A549 (cell line): ENCODE results near the gene CTBP1. TPM values are rescaled to one million over a fixed set of nuclear protein-coding genes. Genes with fewer than 3 reads are reported as not detected.

Experiments used
- ATAC-seq, 2 experiments: fragments of 200-7000 bp in 1 of 2; fragments of >200 bp in 1 of 2; cut with Nextera tagmentation in 1 of 2; cut with Tn5 transposase in 1 of 2; 3 replicates each; pipeline versions ENCODE4 v1.8.0 to v1.9.1; 2018 to 2020; ENCODE audit warnings: mild to moderate bottlenecking in 1 of 2, moderate library complexity in 1 of 2
- CTCF ChIA-PET: fragments of 300-600 bp; sonication (Branson Sonifier 250); formaldehyde crosslinking; extraction: SDS; loops from one replicate; lab custom pipeline; 2021; ENCODE audit warnings: antibody characterized with exemption, inconsistent platforms; lab: Yijun Ruan, JAX
- POLR2A ChIA-PET: fragments of 350-600 bp; formaldehyde crosslinking; extraction: SDS; loops from one replicate; lab custom pipeline; 2021; ENCODE audit warnings: antibody characterized with exemption, inconsistent platforms; lab: Yijun Ruan, JAX
- DNase-seq, 2 experiments: peaks; one replicate each; pipeline versions ENCODE4 v3.0.0 to v3.0.0-alpha.2; 2011 to 2016; ENCODE audit warnings: low read depth in 1 of 2, low spot score in 1 of 2
- FAIRE-seq: peaks from 2 replicates; lab custom pipeline; 2011; peaks lifted over from hg19 to GRCh38; lab: Jason Lieb, UNC
- H3K27ac ChIP-seq, 2 experiments: fragments of >200 bp; sonication (Bioruptor Twin); formaldehyde crosslinking; 3 replicates each; pipeline ENCODE4 v1.5.1; 2016 to 2017
- H3K4me1 ChIP-seq: fragments of >200 bp; sonication (Bioruptor Twin); formaldehyde crosslinking; 3 replicates; pipeline ENCODE4 v1.6.1; 2016
- H3K4me2 ChIP-seq: fragments of >200 bp; sonication (Bioruptor Twin); formaldehyde crosslinking; 3 replicates; pipeline ENCODE4 v1.6.1; 2016
- H3K4me3 ChIP-seq: fragments of >200 bp; sonication (Bioruptor Twin); formaldehyde crosslinking; 3 replicates; pipeline ENCODE4 v1.5.1; 2016
- H3K9me3 ChIP-seq: fragments of >200 bp; sonication (Bioruptor Twin); formaldehyde crosslinking; 3 replicates; pipeline ENCODE4 v1.6.1; 2016
- BCL3 ChIP-seq: fragments of >200 bp; sonication (Bioruptor Twin); formaldehyde crosslinking; IDR thresholded peaks from 3 replicates; pipeline ENCODE4 v1.6.1; 2016
- E2F6 ChIP-seq: IDR thresholded peaks from 2 replicates; pipeline ENCODE4 v1.6.1; 2012; ENCODE audit warnings: low read depth, borderline replicate concordance
- FOSB ChIP-seq: fragments of 250-450 bp; sonication (Bioruptor Pico); IDR thresholded peaks from 2 replicates; pipeline ENCODE4 v1.5.0; 2020; ENCODE audit warnings: mild to moderate bottlenecking, moderate library complexity
- HES2 ChIP-seq: fragments of >200 bp; sonication (Bioruptor Twin); formaldehyde crosslinking; IDR thresholded peaks from 2 replicates; pipeline ENCODE4 v1.6.1; 2016
- JUN ChIP-seq, 2 experiments: fragments of >200 bp; sonication (Bioruptor Twin); formaldehyde crosslinking; IDR thresholded peaks; 2 replicates in 1 of 2; 3 replicates in 1 of 2; pipeline ENCODE4 v1.6.1; 2016 to 2017
- KDM5A ChIP-seq: fragments of 200-600 bp; sonication (generic); IDR thresholded peaks from 2 replicates; pipeline ENCODE4 v1.6.1; 2016; ENCODE audit warnings: antibody characterized with exemption, mild to moderate bottlenecking
- MAFK ChIP-seq: fragments of 450-650 bp; IDR thresholded peaks from 2 replicates; pipeline ENCODE4 v1.6.1; 2014; ENCODE audit not compliant: partially characterized antibody
- MAX ChIP-seq: IDR thresholded peaks from 2 replicates; pipeline ENCODE4 v1.6.1; 2012
- MYC ChIP-seq: IDR thresholded peaks from 2 replicates; pipeline ENCODE4 v1.6.1; 2012; ENCODE audit warnings: mild to moderate bottlenecking, inconsistent platforms, low read length, improper control_type of control experiment, borderline replicate concordance
- PHF8 ChIP-seq: fragments of 200-600 bp; sonication (generic); IDR thresholded peaks from 2 replicates; pipeline ENCODE4 v1.6.1; 2016; ENCODE audit warnings: low read depth, mild to moderate bottlenecking, antibody characterized with exemption, moderate library complexity, borderline replicate concordance
- POLR2A ChIP-seq: IDR thresholded peaks from 2 replicates; pipeline ENCODE4 v1.6.1; 2012; ENCODE audit warnings: mild to moderate bottlenecking, low read length
- RCOR1 ChIP-seq: fragments of 150-350 bp; IDR thresholded peaks from 2 replicates; pipeline ENCODE4 v1.6.1; 2014; ENCODE audit warnings: antibody characterized with exemption, low read length, low read depth
- REST ChIP-seq: fragments of 200-600 bp; sonication (generic); IDR thresholded peaks from 2 replicates; pipeline ENCODE4 v1.6.1; 2016; ENCODE audit warnings: antibody characterized with exemption, mild to moderate bottlenecking, moderate library complexity
- RNF2 ChIP-seq: fragments of 200-600 bp; sonication (generic); IDR thresholded peaks from 2 replicates; pipeline ENCODE4 v1.6.1; 2016; ENCODE audit warnings: low read depth, mild to moderate bottlenecking, antibody characterized with exemption, moderate library complexity, borderline replicate concordance
- SMC3 ChIP-seq: fragments of >200 bp; sonication (Bioruptor Twin); formaldehyde crosslinking; IDR thresholded peaks from 3 replicates; pipeline ENCODE4 v1.6.1; 2018; ENCODE audit warnings: inconsistent platforms
- WGBS: methylation state at CpG from one replicate; pipeline ENCODE4 v1.1.6; 2017; ENCODE audit errors: missing lambda C conversion rate; 5-methylcytosine and 5-hydroxymethylcytosine counted together
- polyA plus RNA-seq, 4 experiments: library from polyadenylated mRNA; depleted of rRNA in 3 of 4; stranded (reverse); fragments of >200 nt; fragmentation: RNase III in 1 of 4; extraction: RNeasy Plus Mini Kit Qiagen cat#74134 plus additional on column Dnase treatment in 1 of 4; gene quantifications; 2 replicates in 3 of 4; 3 replicates in 1 of 4; pipeline ENCODE4 v1.2.3, GENCODE V29; 2011 to 2017

CTBP1 gene
- polyA plus RNA-seq, 2 of the 4 experiments (the other 2 are of a cell fraction) = 43.1 to 93.1 TPM

- FAIRE-seq = no peak
- H3K4me2 ChIP-seq = peak overlapping the region; percentile 98
- no peak for TF ChIP-seq HES2
- TF ChIP-seq, all 56 proteins: peak for 0
- ChIA-PET POLR2A (interaction anchor here (1.3 to 2.6 kb wide), 2 partner anchors 40 to 97 kb away, joined by 3 to 26 read pairs; partner anchors contain the start of gene UVSSA), CTCF (interaction anchor here (0.8 to 2.4 kb wide), 4 partner anchors 9 to 96 kb away, joined by 3 to 8 read pairs (median 3); partner anchors contain the start of gene UVSSA)
- 73% methylated on average over 26 of the region's 39 CpGs for WGBS
- peaks cover 49% of the 10 kb centered on the region for H3K9me3 ChIP-seq
- peak overlapping the region; percentile 99 for H3K4me3 ChIP-seq
- no peak for ATAC-seq
- peaks cover 16% of the 10 kb centered on the region for H3K4me1 ChIP-seq
- peak overlapping the region; percentile 97 to 100 for H3K27ac ChIP-seq
- peak in 1 of 2 experiments; percentile 29 for DNase-seq
These were observed 999 bp upstream of the CTBP1 start for GRCh38 chr4:1249731-1250526.

GRCh38 chr4:1249148-1249730 lies 309 bp upstream of the CTBP1 start:
- Histone ChIP-seq H3K9me3 (peaks cover 44% of the 10 kb centered on the region), H3K4me2 (peak overlapping the region; percentile 98), H3K4me3 (peak overlapping the region; percentile 99), H3K27ac (peak overlapping the region; percentile 97 to 100), H3K4me1 (peaks cover 16% of the 10 kb centered on the region)
- 0% methylated on average over 2 of the region's 86 CpGs for WGBS
- CTCF ChIA-PET = interaction anchor here (1.5 to 2.4 kb wide), 2 partner anchors 19 to 97 kb away, joined by 3 to 8 read pairs; partner anchors contain the start of gene UVSSA
- FAIRE-seq = no peak
- TF ChIP-seq REST (no peak), MYC (no peak; the same call in 1 of the 2 replicates), SMC3 (no peak), MAFK (no peak), FOSB (CRISPR knock-in tag) (no peak), POLR2A (0 out of 2 replicates have a peak, but pooled peaks have one; percentile 39), JUN (IDR thresholded peaks at IDR 0.05) (peak; percentile 32 to 56; a peak in 3 of 5 replicates), RCOR1 (no peak), MAX (peak; percentile 59; the same call in 1 of the 2 replicates), E2F6 (peak; percentile 71; the same call in 1 of the 2 replicates), PHF8 (peak; percentile 53; the same call in 1 of the 2 replicates), RNF2 (no peak), BCL3 (peak; percentile 41; the same call in 1 of the 3 replicates), KDM5A (no peak)
- POLR2A ChIA-PET = interaction anchor here (1.3 to 2.6 kb wide), 2 partner anchors 41 to 97 kb away, joined by 3 to 26 read pairs; partner anchors contain the start of gene UVSSA
- peak; percentile 65 to 88 for DNase-seq
- ATAC-seq = peak; percentile 66 to 68
